Jurkat, Clone E6-1 (cell line): Measurements from ENCODE around the gene SLC38A8.

Experiments
- DNase-seq: peaks from one replicate; pipeline ENCODE4 v3.0.0-alpha.2; 2011; ENCODE audit warnings: low read depth, low spot score
- H3K4me3 ChIP-seq: 2 replicates; pipeline ENCODE4 v1.5.1; 2011; ENCODE audit warnings: mild to moderate bottlenecking, low read length, control low read depth, moderate library complexity

Gene SLC38A8

GRCh38 chr16:84038469-84038868 lies 4.1 kb downstream of the SLC38A8 start:
- DNase-seq = no peak
- no peak overlapping the region for H3K4me3 ChIP-seq

DNA sequence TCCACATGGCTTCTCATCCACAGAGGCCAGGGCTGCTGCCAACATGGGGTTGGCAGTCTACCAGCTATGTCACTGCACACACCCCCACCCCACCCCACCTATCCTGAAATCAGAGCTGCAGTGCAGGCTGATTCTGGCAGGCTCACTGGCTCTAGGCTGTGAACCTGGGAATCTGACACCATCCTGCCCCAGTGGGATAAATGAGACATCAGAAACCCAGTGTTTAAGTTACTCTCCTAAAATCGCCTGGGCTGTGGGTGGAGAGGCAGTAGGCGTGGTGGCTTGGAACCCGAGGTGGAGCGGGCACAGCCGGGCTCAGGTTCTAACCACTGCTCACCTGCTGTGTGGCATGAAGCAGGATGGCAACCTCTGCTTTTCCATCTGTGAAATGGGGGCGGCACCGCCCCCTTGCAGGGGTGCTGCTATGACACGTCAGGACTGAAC lies 5.6 kb downstream of the SLC38A8 start:
- DNase-seq = no peak
- no peak overlapping the region for H3K4me3 ChIP-seq

DNA sequence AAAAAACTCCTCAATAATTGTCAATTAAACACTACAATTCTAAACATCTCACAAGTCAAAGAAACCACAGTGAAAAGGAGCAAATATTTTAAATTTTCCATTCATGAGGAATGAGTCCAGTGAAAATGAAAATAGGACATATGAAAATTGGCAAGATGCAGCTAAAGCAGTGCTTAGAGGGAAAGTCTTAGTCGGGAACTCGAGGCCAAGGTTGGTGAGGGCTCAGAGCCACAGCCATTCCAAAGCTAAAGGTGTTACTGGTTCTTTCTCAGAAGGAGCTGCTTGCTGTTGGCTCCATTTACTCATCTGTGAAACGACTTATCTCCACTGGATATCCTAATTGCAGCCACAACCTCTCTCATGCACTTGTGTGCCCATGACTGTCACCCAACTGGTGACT lies 6.5 kb downstream of the SLC38A8 start:
- no peak for DNase-seq

GRCh38 chr16:84034516-84034915 lies 8.1 kb downstream of the SLC38A8 start:
- no peak overlapping the region for H3K4me3 ChIP-seq
- DNase-seq = no peak

More for the DNA sequence above, 6.5 kb downstream of the SLC38A8 start:
- no peak overlapping the region for H3K4me3 ChIP-seq

- H3K4me3 ChIP-seq = no peak overlapping the region
- DNase-seq = no peak
Observed at GRCh38 chr16:84033251-84034195, 9.1 kb downstream of the SLC38A8 start.

DNA sequence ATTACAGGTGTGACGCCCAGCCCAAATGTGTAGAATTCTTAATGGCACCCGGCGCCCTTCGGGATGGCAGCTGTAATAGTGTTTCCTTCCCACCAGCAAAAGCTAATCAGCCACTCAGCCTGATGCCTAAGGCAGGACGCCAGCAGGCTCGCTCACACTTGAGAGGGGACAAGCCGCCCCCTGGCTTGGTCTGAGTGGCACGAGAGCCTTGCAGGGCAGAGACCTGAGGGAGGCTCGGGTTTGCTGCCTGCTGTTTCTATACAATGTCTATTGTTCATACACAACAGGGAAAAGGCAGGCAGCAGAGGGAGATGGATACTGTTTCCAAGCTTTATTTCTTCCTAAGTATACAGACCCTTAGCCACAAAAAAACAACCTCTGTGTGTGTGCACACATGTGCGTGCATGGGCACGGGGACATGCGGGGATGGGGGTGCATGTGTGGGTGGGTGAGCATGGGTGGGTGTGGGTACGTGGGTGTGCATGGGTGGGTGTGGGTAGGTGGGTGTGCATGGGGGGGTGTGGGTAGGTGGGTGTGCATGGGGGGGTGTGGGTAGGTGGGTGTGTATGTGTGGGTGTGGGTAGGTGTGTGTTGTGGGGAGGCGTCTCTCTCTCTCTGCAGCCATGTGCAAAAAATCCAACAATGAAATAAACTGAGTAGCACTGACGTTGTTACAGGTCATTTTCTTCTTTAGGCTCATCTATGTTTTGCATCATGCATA lies 10.0 kb downstream of the SLC38A8 start:
- no peak for DNase-seq
- H3K4me3 ChIP-seq = no peak overlapping the region

DNA sequence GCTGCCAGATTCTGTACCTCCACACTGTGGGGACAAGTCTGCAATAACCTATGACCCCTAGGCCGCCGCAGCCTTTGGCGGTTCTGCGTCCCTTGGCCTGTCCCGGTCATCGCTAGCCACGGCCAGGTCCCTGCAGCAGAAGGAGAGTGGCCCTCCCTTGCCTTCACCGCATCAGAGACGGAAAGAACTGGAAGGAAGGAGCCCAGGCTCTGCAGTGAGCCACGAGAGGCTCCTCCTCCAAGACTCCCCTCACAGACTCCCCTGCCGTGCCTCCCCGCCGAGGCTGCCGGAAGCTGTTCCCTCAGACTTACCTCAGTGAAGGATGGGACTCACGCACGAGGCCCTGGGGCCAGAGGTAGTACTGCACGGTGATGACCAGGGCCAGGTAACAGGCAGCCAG lies 11.0 kb downstream of the SLC38A8 start:
- no peak for DNase-seq
- H3K4me3 ChIP-seq = no peak overlapping the region

DNA sequence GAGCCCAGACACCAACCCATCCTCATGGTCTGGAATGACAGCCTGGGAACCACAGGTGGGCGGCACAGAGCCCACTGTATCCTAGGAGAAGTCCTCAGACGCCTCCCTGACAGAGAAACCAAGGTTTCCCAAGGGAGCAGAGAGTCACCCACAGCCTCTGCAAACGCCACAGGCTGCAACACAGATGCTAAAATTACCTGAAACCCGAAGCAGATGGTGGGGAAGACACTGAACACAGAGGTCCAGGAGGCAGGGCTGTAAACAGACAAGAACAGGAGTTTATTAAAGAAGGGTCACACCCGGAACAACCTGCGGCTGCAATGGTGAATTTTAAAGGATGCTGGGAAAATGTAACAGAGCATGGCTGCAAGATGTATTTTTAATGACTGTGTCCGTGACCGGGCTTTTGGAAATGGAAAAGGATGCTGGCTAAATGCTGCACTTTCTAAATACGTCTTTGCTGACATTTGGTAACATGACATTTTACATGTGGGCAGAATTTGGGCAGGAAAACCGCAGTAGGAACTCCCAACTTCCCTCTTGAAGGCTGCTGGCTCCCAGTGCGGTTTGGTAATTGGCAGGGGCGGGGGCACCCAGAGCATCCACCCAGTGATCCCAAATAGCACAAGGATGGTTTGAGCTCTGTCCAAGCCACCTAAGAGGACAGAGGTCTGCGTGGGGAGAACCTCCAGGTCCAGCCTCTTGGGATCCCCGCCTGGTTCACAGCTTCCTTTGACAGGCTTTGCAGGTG lies 13.1 kb downstream of the SLC38A8 start:
- DNase-seq = peak; percentile 32
- no peak overlapping the region for H3K4me3 ChIP-seq

- H3K4me3 ChIP-seq = no peak overlapping the region
- DNase-seq = no peak
Observed at GRCh38 chr16:84027625-84028024, 15.0 kb downstream of the SLC38A8 start.

DNA sequence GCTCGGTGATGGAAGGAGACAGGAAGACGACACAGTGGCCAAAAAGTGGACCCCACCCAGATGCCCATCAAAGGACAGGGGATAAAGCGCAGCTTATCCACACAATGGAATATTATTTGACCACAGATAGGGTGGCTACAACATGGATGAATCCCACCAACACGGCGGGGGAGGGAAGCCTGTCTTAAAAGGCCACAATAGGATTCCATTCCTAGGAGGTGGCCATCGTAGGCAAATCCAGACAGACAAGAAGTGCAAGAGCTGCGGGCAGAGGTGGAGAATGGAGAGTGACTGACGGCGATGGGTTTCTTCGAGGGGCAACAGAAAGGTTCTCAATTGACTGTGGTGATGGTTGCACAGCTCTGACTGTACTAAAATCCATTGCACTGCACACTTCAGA lies 16.0 kb downstream of the SLC38A8 start:
- DNase-seq = no peak
- H3K4me3 ChIP-seq = no peak overlapping the region

DNA sequence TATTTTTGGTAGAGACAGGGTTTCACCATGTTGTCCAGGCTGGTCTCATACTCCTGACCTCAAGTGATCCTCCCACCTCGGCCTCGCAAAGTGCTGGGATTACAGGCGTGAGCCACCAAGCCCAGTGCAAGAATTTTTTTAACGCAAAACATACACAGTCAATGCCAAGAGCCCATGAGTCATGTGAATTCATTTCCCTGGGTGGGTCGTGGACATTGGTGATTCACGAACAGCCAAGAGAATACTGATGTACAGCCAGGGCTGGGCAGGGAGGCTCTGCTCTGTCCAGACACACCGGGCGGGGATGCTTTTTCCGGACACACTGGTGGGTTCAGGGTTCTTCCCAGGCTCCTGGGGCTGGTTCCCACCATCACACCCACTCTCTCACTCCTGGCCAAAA lies 17.7 kb downstream of the SLC38A8 start:
- DNase-seq = no peak
- H3K4me3 ChIP-seq = no peak overlapping the region

GRCh38 chr16:84022644-84023043 lies 20.0 kb downstream of the SLC38A8 start:
- no peak for DNase-seq
- H3K4me3 ChIP-seq = no peak overlapping the region

DNA sequence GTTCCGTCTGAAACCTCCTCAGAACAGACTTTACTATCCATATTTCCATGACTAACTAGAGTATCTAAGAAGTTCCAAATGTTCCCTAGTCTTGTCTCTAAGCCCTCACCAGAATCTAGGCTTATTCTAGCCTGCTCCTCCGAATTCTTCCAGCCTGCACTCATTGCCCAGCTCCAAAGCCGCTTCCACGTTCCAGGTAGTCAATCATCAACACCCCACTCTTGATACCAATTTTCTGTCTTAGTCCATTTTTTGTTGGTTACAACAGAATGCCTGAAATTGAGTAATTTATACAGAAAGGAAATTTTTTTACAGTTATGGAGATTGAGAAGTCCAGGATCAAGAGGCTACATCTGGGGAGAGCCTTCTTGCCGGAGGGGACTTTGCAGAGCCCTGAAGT lies 21.1 kb downstream of the SLC38A8 start:
- no peak for DNase-seq
- no peak overlapping the region for H3K4me3 ChIP-seq

DNA sequence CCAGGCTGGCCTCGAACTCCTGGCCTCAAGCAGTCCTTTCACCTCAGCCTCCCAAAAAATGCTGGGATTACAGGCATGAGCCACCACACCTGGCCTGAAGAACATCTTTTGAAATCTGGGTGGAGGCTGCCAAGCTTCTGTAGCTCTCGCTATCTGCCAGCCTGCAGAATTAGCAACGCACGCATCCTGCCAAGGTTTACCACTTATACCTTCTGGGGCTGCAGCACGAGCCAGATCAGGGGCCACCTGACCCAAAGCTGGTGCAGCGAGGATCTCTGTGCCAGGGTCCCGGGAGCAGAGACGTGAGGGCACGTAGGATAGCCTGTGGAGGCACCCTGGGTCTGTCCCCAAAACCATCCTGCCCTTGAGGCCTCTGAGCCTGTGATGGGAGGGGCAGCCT lies 22.2 kb downstream of the SLC38A8 start:
- H3K4me3 ChIP-seq = no peak overlapping the region
- DNase-seq = no peak

GRCh38 chr16:84018710-84019109 lies 23.9 kb downstream of the SLC38A8 start:
- DNase-seq = no peak
- no peak overlapping the region for H3K4me3 ChIP-seq

- H3K4me3 ChIP-seq = no peak overlapping the region
- no peak for DNase-seq
Observed at GRCh38 chr16:84016477-84016876, 26.1 kb downstream of the SLC38A8 start.

GRCh38 chr16:84015399-84015798 lies 27.2 kb downstream of the SLC38A8 start:
- no peak for DNase-seq
- no peak overlapping the region for H3K4me3 ChIP-seq

DNA sequence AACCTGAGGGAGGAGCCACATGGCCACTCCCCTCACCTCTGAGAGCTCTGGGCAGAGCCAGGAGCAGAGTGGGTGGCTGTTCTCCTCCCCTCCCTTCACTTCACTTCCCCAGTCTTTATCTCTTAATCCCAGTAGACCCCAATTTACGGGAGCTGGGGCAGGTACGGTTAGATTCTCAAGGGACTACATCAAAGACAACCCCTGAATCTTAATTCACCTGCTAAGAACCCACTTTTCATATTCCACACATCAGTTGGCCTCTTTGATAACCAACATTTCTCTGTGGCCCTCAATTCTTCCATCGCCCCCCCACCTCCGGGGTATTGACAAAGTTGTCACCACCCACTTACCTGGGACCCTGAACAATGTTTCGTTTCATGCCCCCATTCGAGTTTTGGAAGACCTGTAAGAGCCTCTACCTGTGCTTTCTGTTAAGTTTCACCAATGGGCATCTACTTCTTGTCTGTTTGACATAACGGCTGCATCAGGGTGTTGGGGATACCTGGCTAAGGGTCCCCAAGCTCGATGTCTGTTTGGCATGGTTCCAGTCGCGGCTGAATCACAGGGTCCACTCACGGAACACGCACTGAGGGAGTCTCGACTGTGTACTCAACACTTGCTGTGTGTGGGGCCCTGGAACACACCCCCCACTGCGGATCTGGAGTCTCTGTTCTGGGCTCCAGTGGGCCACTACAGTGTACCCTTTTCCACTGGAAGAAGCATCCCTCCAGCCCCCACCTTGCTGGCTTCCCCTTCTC lies 27.8 kb downstream of the SLC38A8 start:
- no peak overlapping the region for H3K4me3 ChIP-seq
- no peak for DNase-seq
